Activated T-cell treated with anti-CD3 and anti-CD28 coated beads, Interleukin-2, amount 50 U/mL, for 48 hours (primary cell): ENCODE data around the gene TADA2B.
A peak's percentile ranks its signal among the peaks of the same experiment; 100 is the strongest.
"Not testable (repeated sequence)": the region's sequence is repeated elsewhere in the genome, so short reads cannot be mapped to it uniquely, and the experiment has no call there.

ENCODE experiments used
- DNase-seq, 2 experiments: peaks; one replicate each; pipeline ENCODE4 v3.0.0-alpha.2; 2020

The TADA2B gene

GRCh38 chr4:7086384-7086783, 43.2 kb downstream of the TADA2B start:
- no peak for DNase-seq

DNA sequence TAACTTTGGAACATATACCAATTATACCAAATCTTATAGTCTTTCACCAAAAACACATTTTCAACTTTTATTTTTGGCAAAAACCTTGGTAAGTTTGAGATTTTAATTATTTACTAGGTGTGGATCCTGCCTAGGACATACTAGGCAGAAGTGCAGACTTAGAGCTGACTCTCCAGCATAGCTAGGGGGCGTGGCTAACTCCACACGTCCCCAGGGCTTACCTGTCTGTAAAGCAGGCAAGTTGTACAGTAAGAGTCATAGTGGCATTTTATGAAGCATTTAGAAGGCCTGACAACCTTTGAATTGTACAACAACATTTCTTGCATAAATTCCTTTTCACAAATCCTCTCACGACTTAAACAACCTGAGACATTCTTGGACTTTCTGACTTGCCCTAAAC, 43.9 kb downstream of the TADA2B start:
- DNase-seq = no peak

GRCh38 chr4:7089213-7089986, 46.2 kb downstream of the TADA2B start:
- DNase-seq = no peak

- DNase-seq = no peak
Measured at GRCh38 chr4:7092026-7092425, 48.9 kb downstream of the TADA2B start.

GRCh38 chr4:7094916-7095315, 51.7 kb downstream of the TADA2B start:
- DNase-seq = no peak

DNA sequence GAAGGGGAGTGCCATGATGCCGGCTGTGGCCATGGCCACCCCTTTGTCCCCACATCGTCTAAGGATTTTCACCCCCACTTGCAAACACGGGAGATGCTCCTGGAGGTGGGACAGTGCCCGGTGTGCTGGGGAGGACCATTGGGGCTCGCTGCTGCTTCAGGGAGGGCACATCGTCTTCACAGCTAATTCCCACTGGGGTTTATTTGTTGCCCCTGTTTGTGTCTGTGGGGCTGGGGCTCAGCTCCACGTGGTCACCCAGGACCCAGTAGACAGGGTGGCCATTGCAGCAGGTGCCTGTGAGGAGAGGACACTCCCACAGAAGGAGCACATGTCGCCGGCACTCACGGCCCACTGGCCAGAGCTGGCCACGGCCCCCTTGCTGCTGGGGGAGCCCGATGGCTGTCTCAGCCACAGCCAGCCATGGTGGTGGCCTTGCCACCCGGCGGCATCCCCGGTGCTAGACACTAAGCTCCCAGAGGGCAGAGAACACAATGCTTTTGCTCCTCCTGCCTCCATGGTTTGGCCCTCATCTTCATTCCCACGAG, 52.5 kb downstream of the TADA2B start:
- no peak for DNase-seq

DNA sequence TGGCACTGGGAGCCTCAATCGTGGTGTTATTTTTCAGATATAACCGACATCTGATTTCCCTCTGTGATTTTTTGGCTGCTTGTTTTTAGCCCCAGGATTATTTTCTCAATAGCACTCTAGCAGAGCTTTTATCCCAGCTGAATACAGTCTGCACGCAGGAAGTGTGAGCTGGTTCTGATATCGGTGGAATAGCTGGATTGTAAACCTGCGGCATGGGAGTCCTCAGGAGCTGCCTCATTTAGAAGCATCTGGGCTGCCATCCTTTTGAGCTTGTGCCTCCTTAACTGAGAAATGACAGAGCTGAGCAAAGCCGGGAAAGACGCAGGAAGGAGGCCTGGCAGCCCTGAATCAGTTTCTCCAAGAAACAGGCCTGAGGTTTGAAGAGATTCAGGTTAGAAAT, 53.1 kb downstream of the TADA2B start:
- DNase-seq = no peak

- DNase-seq = peak; percentile 71 to 76
Measured at GRCh38 chr4:7101692-7102515, 58.7 kb downstream of the TADA2B start.

DNA sequence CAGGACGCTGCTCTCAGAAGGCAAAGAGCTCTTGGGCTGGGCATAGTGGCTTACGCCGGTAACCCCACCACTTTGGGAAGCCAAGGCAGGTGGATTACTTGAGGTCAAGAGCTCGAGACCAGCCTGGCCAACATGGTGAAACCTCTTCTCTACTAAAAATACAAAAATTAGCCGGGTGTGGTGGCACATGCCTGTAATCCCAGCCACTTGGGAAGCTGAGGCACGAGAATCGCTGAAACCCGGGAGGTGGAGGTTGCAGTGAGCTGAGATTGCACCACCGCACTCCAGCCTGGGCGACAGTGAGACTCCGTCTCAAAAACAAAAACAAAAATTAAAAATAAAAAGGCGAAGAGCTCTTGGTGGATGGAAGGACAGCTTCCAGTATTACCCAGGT, 59.3 kb downstream of the TADA2B start:
- not testable (repeated sequence) for DNase-seq

- DNase-seq = peak; percentile 87 to 91
Measured at GRCh38 chr4:7103031-7103606, 59.9 kb downstream of the TADA2B start.

DNA sequence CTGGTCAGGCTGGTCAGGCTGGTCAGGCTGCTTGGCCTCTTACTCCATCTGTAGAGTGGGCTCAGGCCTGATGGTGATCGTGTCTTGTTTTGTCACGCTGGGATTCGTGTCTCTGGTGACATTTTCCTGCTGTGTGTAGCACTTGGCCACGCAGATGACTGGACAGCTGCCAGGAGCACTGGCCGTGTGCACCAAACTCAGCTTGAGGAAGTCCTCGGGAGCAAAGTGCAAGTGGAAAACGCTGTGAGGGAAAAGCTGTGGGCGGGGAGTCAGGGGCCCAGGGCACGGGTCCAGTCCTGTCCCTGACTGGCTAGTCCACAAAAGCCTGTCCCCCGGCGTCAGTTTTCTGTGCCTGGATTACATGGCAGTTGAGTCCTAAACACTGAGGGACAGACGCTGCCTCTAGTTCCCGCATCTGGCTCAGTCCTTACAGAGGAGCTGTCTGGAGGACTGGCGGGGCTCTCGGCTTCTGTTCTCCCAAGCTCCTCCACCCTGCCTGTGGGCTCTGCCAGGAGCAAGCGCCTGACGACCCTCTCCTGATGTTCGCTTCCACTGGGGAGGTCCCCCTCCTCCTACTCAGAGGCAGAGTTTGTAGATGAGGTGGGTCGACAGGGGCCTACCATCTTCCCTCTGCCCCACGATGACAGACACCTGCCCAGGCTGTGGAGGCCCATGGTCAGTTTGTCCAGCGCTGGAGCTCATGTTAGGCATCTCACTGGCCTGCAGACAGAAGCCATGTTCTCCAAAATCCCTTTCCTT, 60.6 kb downstream of the TADA2B start:
- DNase-seq = no peak

DNA sequence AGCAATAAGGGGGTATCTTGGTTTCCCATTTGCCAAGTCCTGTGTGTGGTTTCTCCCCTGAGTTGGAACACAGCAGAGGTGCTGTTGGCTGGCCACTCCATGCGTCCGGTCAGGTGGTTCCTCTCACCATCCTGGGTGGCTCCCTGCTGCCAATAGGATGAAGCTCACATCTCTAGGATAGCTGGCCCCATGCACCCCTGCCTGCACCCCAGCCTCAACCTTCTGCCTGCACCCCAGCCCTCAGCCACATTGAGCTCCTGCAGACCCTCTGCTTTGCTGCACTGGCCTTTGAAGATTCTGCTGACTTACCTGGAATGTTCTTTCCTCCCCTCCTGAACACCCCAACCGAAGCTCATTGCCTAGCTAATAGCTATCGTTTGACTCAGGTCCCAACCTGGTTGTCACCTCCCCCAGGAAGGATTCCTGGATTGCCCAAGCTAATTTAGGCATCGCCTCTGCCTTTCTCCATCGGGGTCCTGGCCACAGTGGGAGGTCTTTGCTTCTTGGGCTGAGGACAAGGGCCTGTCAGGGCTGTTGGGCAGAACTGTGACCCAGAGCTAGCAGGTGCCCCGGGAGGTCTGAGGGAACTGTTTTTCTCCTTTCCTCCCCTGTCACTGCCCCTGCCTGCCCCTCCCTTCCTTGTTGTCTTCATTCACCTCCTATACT, 61.3 kb downstream of the TADA2B start:
- DNase-seq = no peak

GRCh38 chr4:7105276-7105675, 62.1 kb downstream of the TADA2B start:
- no peak for DNase-seq

DNA sequence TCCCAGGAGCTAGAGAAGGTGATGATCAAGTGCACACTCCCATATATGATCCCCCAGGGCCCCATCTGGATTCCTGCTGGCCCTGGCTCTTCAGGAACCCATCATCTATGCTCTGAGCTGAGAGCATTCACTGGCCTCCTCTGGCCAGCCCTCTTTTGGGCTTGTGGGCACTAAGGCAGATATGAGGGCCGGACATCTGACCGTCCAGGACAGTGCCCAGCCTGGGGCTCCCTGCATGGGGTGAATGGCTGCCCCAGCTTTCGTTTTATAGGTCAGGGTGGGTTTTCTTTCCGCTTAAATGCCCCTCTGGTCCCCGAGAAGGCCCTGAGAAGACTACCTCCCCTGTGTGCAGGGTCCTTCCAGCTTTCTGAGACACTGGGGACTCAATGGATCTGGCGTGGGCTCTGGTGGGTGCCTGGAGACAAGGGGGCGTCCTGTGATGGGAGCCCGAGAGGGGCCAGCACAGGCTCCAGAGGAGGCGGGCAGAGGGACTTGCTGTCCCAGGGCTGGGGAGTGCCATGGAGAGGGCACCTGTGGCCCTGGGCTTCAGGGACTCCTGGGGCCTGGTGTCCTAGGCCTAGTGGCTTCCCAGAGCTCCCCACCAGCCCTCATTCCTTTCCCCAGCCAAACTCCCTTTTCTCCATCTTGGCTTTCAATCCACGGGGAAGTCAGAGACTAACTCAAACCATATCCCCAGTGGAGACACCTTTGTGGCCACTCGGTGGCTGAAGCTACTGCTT, 64.2 kb downstream of the TADA2B start:
- DNase-seq = no peak
